Inferior parietal cortex (tissue), 1 donor: Measurements from ENCODE around the gene CHL1.
A peak's percentile ranks its signal among the peaks of the same experiment; 100 is the strongest.

Experiments used
- DNase-seq: peaks from one replicate; pipeline ENCODE4 v3.0.0-alpha.2; 2016; ENCODE audit errors: extremely low spot score

The CHL1 gene

DNA sequence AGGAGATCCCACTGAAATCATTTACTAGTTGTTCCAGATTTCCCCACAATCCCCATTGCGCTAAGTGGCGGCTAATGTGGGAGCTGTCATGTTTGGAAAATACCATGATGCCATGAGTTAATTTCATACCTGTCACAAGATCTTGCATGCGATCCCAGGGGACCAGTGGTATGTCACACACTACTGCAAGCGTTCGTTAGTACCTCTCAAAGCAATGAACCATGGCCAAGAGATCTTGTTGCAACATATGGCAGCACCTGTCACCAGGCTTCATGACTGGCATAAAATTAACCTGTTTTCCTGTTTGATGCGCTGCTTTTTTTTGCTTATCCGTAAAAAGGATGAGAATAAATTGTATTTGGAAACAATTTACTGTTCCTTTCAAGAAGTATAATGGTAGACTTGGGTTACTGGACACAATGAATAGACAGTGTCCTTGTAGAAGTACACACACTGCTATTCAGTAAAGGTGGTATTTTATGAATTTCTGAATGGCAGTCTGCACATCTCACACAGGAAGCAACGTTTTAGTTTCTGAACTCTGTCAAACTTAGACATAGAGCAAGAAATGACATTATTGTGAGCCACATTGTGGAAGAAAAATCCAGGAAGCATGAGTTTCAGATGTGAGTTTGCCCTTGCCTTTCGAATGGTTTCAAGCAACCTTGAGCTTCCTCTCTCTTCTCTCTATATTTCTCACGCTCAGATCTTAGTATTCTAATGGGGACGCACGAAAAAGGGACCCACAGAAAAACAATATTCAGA is 81.9 kb downstream of the CHL1 start:
- no peak for DNase-seq

DNA sequence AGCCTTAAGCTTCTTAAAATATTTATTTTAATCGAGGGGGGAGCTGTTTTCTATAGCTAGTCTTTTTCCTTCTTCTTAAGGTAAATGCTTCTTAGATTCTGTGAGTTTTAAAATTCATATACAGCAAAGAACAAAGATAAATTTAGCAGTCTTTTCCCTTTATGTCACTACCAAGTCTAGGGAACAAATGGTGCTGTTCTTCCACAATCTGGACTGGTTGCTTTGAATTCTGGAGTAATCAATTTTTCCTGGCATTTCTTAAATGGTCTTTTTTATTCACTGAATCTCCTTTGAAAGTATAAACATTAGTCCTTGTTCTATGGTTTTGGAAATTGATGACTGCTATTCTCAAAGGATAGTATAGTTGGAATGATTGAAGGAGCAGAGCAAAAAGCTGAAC is 82.8 kb downstream of the CHL1 start:
- peak; percentile 60 for DNase-seq

DNA sequence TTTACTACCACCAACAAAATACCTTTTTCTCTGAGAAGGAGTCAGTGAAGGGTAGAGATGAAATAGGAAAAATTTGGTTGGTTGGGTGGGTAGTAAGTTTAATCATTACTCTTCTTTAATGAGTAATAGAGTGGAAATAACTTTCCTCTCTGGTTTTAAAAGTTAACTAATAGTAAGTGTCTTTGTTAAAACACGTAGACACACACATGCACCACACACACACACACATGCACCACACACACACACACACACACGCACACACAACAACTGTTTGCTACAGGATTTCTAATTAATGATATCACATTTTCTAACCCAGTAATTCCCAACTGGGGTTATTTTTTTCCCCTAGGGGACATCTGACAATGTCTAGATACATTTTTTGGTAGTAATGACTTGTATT is 84.1 kb downstream of the CHL1 start:
- DNase-seq = no peak

DNA sequence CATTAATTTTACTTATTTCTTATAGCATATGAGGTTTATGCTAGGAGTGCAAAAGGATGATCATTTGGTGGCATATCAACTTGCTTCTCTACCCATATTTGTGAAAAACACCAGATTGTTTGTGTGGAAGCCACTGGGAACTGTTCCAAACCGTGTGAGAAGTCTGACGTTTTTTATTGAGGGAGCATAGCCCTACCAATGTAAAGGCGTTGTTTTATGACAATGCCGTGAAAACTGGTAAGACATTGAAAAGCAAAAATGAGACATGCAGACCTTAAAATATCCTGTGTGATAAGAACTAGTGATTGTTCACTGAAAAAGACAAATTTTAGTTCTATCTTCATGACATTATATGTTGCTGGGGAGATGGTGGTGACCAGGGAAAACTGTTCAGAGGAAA is 87.8 kb downstream of the CHL1 start:
- peak; percentile 38 for DNase-seq

DNA sequence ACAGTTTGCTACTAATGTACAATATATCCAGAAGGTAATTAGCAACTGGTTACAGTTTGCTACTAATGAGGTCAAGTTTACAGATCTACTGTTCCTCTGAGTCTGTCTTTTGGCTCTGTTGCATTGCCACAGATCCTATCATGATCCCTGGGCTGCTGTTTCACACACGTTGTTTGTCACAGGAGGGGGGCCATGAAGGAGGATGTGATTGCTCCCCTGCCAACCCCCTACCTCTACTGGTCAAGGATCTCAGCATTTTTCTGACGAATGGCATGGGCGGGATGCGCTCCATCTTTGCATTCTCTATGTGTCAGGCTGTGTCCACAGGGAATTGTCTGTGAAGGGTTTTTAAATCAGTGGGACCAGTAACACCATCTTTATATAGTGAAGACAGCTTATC is 91.9 kb downstream of the CHL1 start:
- DNase-seq = no peak

DNA sequence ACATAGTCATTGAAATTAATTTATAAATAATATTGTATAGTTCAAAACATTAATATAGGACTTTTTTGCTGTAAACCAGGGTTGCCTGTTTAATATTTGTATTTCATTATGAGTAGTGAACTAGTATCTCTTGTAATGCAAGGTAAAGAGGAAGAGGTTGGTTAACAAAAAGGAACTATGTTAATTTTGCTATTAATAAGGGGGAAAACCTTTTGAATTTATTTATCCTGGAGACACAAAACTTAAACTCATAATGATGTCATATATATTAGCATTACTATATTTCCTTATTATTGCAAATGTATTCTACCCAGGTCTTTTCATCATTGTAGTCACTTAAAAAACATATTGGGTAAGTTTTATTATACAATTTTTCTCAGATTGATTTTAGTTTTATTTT is 94.5 kb downstream of the CHL1 start:
- no peak for DNase-seq

DNA sequence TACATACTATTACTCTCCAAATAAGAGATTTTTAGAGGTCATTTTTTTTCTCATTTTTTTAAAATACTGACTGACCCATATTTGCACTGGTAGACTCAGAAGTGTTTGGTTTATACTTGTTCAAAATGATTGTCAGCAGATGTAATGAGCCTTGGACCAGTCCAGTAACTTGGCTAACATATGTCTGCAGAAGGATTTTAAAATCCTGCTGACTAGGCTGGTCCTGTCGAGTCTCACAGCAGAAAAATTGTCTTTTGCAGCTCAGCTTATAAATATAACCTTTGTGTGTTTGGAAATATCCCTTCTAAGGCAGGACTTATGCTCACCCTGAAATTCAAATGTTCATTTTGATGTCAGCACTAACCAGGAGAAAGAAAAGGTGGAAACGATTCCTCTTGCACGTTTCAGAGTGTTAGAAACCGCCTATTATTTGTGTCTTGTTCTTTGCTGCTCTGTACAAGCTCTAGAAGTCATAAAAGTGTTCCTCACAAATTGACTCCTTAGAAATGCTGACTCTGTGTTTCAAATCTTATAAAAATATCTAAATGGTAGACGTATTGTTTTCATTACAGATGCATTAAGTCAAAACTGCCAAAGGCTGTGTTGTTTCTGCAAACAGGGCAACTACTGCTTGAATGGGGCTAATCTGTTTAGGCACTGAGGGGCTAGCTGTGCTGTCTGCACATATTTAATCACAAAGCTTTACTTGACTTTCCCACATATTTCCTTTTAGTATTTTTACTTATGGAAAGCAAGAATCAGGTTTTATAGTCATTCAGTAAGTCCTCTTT is 95.3 kb downstream of the CHL1 start:
- no peak for DNase-seq

DNA sequence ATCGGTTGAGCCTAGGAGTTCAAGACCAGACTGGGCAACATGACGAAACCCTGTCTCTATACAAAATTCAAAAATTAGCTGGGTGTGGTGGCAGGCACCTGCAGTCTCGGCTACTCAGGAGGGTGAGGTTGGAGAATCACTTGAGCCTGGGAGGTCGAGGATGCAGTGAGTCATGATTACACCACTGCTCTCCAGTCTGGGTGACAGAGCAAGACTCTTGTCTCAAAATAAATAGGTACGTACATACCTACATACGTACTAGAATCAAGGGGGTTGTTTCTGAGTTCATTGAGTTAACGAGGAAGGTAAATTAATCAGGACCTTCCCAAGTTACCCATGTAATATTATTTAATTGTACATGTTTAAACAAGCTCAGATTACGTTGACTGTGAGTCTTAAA is 97.5 kb downstream of the CHL1 start:
- DNase-seq = no peak

DNA sequence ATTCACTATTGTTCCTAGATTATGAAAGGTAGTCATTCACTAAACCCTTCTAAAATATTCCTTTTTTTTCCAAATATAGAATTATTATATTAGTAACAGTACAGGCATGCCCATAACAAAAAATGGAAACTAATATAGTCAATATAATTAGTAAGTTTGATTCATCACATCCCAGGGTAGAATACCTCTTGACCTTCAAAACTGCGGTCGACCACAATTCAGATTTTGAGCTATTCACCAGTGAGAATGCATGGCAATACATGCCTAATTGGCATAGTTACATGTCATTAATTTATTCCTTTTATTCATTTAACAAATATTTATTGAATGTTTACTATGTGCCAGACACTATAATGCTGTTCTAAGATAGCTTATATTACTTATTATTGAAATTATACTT is 98.0 kb downstream of the CHL1 start:
- DNase-seq = no peak

DNA sequence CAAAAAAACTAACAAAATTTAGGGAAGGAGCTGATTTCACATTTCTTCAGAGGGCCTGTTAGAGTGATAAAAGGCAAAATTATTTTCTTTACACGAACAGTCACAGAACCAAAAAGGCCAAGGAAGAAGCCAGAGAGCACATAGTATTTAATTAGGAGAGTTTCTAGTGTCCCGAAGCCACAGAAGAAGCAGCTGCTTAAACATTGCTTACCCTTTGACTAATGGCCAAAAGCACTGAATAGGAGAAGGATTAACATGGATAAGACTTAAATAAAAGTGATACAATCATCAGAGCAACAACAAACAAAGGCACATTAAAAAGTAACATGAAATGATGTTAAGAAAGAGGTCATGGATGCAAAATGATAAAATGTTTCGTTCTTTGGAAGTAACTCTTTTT is 98.6 kb downstream of the CHL1 start:
- no peak for DNase-seq

DNA sequence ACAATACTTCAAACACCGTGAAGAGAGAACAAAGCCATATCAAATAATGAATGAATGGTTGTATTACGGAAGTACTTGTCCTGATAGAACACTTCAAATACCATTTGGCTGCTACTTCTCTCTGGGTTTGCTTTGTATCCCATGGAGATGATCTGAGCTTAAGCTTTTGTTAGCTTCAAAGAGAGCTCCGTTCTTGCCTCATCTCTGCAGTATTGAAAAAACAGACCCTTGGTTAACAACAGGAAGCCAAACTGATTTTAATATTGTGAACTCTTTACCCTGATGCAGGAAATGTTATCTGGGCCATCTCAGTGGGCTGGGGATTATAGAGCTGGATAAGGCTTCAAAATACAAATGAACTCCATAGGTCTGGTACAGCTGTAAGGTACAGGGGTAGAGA is 101.0 kb downstream of the CHL1 start:
- no peak for DNase-seq

DNA sequence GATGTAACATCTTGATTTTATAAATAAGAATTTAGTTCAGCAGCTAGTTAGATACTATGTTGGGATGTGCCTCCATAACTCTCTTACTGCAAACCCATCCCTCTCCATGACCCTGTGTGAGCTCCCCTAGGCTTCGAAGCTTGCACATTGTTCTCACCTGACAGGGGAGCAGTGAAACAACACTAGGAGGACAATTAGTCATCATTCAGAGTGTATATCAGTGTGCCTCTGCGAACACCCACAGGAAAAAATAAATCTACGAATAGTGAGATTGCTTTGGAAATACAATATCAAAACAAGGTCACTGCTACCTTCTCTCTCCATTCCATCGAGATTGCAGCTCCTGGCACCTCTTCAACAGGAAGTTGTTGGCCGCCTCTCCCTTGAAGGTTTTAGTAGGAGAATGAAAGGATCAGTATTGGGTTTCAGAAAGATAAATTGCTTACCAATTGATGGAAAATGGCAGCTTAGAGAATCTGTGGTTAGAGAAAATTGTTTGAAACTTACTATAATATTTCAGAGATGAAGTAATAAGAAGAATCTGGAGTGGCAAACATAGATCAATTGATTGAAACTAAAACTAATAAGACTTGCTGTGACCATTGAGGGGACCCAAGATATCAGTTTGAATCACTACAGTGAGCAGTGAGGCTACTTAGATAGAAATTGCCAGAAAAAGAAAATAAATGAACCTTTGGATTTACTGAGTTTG is 103.2 kb downstream of the CHL1 start:
- no peak for DNase-seq

DNA sequence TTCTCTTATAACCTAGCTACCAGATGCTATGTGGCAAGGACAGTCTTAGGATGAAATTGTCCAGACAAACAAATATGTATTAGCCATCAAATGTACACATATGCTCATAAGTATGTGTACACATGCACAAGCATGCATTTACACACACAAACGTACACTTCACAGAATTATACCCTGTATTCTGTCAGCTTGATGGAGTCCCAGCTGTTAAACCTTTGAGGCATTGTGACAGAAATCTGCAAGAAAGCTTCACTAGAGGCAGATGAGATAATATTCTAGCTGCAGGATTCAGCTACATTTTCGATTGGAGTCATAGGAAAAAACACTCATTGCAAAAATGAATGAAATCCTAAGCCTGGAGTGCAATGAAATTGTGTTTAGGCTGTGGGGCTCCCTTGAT is 110.6 kb downstream of the CHL1 start:
- no peak for DNase-seq

DNA sequence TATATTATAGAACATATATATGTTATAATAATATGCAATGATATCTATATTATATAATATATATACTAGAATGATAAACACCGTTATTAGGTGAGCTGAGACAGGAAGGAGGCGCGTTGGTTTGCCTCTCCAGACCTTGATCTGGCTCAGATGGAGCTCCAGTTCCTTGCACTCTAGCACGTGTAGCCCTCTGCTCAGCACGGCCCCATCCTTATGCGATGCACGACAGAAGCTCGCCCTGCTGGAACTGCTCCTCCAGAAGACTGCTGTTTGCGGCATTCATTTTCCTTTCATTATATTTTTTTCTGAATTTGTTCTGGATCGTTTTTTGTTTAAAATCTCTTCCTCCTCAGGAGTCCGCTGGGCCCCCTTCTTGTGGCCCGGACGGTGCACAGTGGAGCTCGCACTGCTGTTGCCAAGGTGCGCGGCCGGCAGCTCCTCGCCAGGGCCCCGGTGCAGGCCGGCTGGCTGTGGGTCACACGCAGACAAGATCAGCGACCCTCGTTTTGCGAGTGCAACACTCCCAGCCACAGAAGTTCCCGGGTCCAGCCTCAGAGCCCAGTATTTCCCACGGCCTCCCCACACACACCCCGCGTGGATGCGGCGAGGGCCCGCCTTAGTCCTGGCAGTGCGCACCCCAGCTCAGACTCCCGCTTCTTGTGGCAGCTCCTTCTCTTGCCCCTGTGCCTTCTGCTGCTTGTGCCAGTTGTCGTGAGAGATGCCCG is 112.2 kb downstream of the CHL1 start:
- no peak for DNase-seq

DNA sequence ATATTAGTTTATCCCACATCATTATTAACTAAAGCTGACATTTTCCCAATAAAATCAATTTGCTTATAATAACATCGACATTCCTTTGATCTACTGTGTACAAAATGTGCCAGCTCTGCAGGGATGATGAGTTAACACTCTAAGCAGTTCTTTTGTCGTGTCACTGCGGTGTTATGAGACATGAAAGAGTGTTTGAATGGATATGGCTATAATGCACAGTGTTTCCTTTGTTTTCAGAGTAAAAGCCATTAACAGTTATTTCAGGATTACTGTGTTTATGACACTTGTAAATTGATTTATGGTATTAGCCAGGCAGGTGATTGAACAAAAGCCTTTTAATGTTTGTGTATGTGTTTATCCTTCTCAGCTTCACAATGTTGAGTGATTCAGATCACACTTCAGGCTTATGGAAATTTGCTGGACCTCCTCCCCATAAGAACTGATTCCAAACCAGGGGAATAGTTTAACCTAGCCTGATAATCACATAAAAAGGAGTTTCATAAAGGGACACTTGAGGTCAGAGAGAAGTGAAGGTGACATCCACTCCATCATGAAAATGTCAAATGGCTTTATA is 115.7 kb downstream of the CHL1 start:
- DNase-seq = no peak

DNA sequence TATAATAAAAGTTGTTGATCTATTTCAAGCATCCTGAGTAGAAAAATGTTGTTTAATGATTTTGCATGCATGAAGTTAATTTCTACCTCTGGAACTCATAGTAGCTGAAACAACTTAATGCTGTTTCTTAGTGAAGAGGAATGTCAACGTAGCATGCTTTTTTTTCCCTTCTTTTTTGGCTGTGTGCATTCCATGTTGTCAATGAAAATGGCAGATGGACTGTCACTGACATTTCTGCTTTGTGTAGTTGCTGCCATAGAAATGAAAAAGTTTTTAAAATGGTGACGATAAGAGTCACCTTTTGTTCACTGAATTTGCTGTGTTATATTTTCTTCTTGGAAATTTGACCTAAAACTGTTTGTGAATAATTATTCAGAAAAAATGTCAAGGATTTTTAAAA is 116.3 kb downstream of the CHL1 start:
- DNase-seq = no peak

DNA sequence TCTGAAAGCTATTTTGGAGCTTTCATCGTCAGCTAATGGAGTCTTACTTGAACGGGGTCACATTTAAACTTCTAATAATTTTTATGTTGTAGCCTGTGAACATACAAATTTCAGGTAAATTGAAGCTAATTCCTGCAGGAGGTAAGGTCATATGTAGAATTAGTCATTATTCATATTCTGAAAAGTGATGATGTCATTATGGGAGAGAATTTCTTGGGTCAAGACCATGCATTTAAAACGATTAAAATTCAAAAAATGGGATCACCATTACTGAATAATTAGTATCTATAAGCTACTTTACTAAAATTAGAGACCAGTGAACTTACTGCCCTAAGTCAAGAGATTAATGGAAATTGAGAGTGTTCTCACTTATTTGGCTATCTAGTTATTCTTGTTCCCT is 120.4 kb downstream of the CHL1 start:
- no peak for DNase-seq

DNA sequence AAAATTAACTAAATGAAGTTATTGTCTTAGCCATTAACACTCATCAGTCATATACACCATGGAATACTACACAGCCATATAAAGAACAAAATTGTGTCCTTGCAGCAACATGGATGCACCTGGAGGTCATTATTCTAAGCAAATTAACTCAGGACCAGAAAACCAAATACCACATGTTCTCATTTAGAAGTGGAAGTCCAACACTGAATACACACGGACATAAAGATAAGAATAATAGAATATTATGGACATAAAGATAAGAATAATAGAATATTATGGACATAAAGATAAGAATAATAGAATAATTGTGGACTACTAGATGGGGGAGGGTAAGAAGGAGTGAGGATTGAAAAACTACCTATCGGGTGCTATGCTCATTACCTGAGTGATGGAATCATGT is 122.3 kb downstream of the CHL1 start:
- DNase-seq = no peak

DNA sequence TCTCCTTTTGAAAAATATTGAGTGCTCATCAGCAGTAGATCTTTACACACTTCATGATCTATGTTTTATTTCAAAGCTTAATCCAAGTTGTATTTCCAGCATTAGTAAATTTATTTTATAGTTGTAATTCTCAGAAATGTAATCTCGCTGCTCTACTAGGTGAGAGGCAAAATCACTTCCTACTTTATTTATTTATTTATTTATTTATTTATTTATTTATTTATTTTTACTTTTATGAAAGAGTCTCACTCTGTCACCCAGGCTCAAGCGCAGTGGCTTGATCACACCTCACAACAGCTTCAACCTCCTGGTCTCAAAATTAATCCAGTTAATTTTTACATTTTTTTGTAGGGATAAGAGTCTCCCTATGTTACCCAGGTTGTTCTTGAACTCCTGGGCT is 127.9 kb downstream of the CHL1 start:
- DNase-seq = no peak

DNA sequence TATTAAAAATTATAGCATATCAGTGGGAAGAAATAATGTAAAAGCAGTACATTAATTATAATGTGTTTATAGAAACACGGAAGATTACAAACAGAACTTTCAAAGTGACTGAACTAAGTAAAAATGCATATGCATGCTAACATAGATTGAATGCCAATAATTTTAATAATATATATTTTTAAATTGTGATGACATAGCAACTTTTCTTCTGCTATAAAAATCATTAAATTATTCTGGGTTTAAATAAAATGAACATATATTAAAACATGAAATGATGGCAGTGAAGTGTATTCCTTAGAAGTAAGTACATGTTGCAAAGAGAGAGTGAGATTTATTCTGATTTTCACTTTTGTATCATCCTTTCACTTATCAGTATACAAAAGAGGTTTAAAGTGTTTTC is 128.9 kb downstream of the CHL1 start:
- no peak for DNase-seq

DNA sequence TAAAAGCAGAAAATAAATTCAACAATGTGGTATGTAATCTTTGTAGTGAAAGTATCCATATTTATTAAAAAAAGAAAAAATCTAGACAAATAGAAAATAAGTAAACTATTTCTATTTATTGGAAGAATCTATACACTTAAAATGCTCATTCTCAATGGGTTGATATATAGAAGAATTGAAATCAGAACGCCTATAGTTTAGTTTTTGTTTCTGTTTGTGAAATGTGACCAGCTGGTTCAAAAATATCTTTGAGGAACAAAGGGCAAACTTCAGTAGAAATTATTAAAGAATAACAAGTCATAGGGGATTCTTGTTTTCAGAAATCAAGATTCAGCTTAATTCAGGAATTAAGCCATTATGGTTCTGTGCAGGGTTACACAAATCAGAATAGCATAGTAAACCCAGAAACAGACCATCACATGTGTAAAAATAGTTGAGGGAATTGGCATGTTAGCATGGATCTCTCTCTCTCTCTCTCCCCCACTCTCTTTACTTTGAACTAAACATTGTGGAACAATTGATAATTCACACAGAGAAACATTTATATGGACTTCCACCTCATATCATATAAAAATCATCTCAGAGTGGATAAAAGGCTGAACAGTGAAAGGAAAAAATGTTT is 134.0 kb downstream of the CHL1 start:
- no peak for DNase-seq
